Spleen (tissue), 11 donors: ENCODE results near the gene KCNS1. TPM values are rescaled to one million over a fixed set of nuclear protein-coding genes. Genes with fewer than 3 reads are reported as not detected.

Experiments used
- DNase-seq: peaks from one replicate; pipeline ENCODE4 v3.0.0-alpha.2; 2020
- H3K27ac ChIP-seq, 8 donors: fragments of 200-600 bp; sonication (generic) in 7 of 8; 1 replicate in 4 of 8; 2 replicates in 4 of 8; pipeline versions ENCODE4 v1.5.0 to v1.8.0; 2016 to 2021; ENCODE audit warnings: inconsistent platforms in 4 of 8, mild to moderate bottlenecking in 4 of 8, moderate library complexity in 1 of 8
- H3K27me3 ChIP-seq, 7 donors: fragments of 200-600 bp; sonication (generic) in 6 of 7; replicated peaks in 1 of 7; 1 replicate in 4 of 7; 2 replicates in 3 of 7; pipeline versions ENCODE4 v1.5.0 to v1.8.0; 2016 to 2021; ENCODE audit warnings: inconsistent platforms in 3 of 7, mild to moderate bottlenecking in 1 of 7
- H3K36me3 ChIP-seq, 6 donors: fragments of 200-600 bp; sonication (generic) in 5 of 6; 1 replicate in 4 of 6; 2 replicates in 2 of 6; pipeline versions ENCODE4 v1.5.0 to v1.8.0; 2016 to 2021; ENCODE audit warnings: inconsistent platforms in 2 of 6
- H3K4me1 ChIP-seq, 6 donors: fragments of 200-600 bp; sonication (generic) in 5 of 6; 1 replicate in 3 of 6; 2 replicates in 3 of 6; pipeline versions ENCODE4 v1.5.0 to v1.8.0; 2016 to 2021; ENCODE audit warnings: inconsistent platforms in 3 of 6
- H3K4me3 ChIP-seq, 8 donors: fragments of 200-600 bp; sonication (generic) in 7 of 8; 1 replicate in 4 of 8; 2 replicates in 4 of 8; pipeline versions ENCODE4 v1.5.0 to v1.8.0; 2016 to 2021; ENCODE audit warnings: inconsistent platforms in 4 of 8, mild to moderate bottlenecking in 4 of 8, moderate library complexity in 2 of 8
- H3K9me3 ChIP-seq, 8 donors: fragments of 200-600 bp; sonication (generic) in 7 of 8; 1 replicate in 4 of 8; 2 replicates in 4 of 8; pipeline versions ENCODE4 v1.5.0 to v1.8.0; 2016 to 2021; ENCODE audit warnings: inconsistent platforms in 4 of 8
- POLR2A ChIP-seq, 3 donors: fragments of 450-650 bp; IDR thresholded peaks; one replicate each; pipeline ENCODE4 v1.5.1; 2017; ENCODE audit warnings: antibody characterized with exemption in 3 of 3, mild to moderate bottlenecking in 1 of 3
- POLR2AphosphoS5 ChIP-seq, 3 donors: sonication (generic); formaldehyde crosslinking; IDR thresholded peaks; one replicate each; pipeline ENCODE4 v1.5.1; 2017; ENCODE audit warnings: antibody characterized with exemption in 3 of 3
- WGBS, 5 donors: extraction: QIAGEN DNeasy Blood & Tissue Kit in 3 of 5; methylation state at CpG; one replicate each; pipeline versions ENCODE4 v1.1.5 to v1.1.7; 2013 to 2018; 5-methylcytosine and 5-hydroxymethylcytosine counted together
- intact Hi-C: fragments of 100-400 bp; cut with DNase I; formaldehyde crosslinking; loops from one replicate; pipeline ENCODE4 v1.15.0; 2023; ENCODE audit warnings: low total_unique reads
- polyA plus RNA-seq, 3 donors: library from polyadenylated mRNA; stranded (reverse); fragments of 200-250 nt; gene quantifications; one replicate each; pipeline ENCODE4 v1.2.1, GENCODE V29; 2013
- total RNA-seq, 7 donors: library from RNA; depleted of rRNA in 3 of 7; stranded (reverse); fragments of >200 nt in 3 of 7; fragmentation: NEBNext Ultra II Directional in 4 of 7; extraction: Animal tissue kit (Norgen Biotek cat#: 25700) in 4 of 7; gene quantifications; one replicate each; pipeline versions ENCODE4 v1.1.0 to v1.2.1, GENCODE V29; 2016 to 2021
- TF ChIP-seq, protein P1 (sequence below), 11 experiments: fragments of 200-600 bp in 7 of 11; fragments of 450-650 bp in 4 of 11; sonication (generic) in 4 of 11; IDR thresholded peaks in 8 of 11; conservative IDR thresholded peaks in 3 of 11; 1 replicate in 7 of 11; 2 replicates in 4 of 11; pipeline versions ENCODE4 v1.4.0 to v1.8.0; 2016 to 2021; ENCODE audit warnings: antibody characterized with exemption in 11 of 11, inconsistent platforms in 4 of 11, mild to moderate bottlenecking in 1 of 11
- donor health status: healthy with polysubstance abuse.
- donor health status: DM: no; HTN: no; CAD: no; lungs with moderate emphysema.
- donor health status: DM: no; HTN: no; CAD: no.
- donor health status: Bipolar disorder and iron deficiency.
- donor health status: healthy.
- donor health status: DM: no; HTN: no; CAD: no.
- donor health status: DM: yes; HTN: yes; CAD: no.

The KCNS1 gene
- total and polyA plus RNA-seq, 10 donors: 0.05 to 0.06 TPM; not detected in 8

- Histone ChIP-seq H3K4me3 (no peak overlapping the region), H3K36me3 (peaks cover 0 to 74% (median 22%) of the 10 kb centered on the region in 6 donors), H3K9me3 (no peaks in the 10 kb centered on the region), H3K4me1 (peaks cover 37 to 96% (median 62%) of the 10 kb centered on the region in 6 donors), H3K27ac (peak overlapping the region in 7 of 8 donors; percentile 7 to 78 (median 36)), H3K27me3 (no peaks in the 10 kb centered on the region)
- 61 to 79% (median 71%) methylated on average over 7 of the region's 7 CpGs for WGBS, 5 donors
- DNase-seq: no peak
- TF ChIP-seq, protein P1, sequence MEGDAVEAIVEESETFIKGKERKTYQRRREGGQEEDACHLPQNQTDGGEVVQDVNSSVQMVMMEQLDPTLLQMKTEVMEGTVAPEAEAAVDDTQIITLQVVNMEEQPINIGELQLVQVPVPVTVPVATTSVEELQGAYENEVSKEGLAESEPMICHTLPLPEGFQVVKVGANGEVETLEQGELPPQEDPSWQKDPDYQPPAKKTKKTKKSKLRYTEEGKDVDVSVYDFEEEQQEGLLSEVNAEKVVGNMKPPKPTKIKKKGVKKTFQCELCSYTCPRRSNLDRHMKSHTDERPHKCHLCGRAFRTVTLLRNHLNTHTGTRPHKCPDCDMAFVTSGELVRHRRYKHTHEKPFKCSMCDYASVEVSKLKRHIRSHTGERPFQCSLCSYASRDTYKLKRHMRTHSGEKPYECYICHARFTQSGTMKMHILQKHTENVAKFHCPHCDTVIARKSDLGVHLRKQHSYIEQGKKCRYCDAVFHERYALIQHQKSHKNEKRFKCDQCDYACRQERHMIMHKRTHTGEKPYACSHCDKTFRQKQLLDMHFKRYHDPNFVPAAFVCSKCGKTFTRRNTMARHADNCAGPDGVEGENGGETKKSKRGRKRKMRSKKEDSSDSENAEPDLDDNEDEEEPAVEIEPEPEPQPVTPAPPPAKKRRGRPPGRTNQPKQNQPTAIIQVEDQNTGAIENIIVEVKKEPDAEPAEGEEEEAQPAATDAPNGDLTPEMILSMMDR (IDR thresholded peaks at IDR 0.05 in 8 of 11, conservative IDR thresholded peaks at IDR 0.05 in 3 of 11): no peak
- TF ChIP-seq POLR2A (IDR thresholded peaks at IDR 0.05): no peak
- TF ChIP-seq POLR2AphosphoS5 (IDR thresholded peaks at IDR 0.05): no peak
- intact Hi-C loops: no loop called here
Measured at GRCh38 chr20:45052698-45053429, 48.1 kb downstream of the KCNS1 start.

DNA sequence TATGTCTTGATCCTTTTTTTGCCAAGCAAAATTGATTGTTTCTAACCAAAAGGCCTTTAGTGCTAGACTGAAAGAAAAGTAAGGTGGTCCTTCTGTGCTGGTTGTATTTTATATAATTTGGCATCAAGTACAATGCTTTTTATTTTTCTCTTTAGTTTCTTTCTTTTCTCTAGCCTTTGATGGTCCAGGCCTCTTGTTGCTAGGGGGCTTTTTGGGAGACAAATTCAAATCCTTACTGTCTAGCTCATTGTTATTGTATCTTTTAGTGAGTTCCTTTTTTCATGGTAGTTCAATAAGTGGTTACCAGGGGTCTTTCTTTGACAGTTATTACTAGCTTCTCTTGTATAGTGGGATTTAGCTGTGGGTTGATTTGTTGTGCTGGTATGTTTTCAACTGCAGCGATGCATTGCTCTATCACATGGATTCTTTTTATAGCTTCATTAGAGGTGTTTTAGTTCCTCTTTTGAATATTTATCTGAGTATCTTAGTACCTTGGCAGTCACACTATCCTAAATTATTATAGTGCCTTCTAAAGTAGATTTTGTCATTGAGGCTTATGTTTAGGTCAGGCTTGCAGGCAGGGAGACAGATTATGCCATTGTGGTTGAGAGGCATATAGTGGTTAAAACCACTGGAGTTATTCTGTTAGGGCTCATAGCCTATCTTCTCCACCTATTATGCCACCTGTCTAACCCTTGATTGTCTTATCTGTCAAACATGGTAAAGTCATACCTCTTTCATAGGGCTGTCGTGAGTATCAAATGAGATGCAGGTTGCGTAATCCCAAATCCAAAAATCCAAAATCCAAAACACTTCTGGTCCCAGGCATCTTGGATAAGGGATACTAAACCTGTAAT, 49.5 kb downstream of the KCNS1 start:
- TF ChIP-seq POLR2AphosphoS5 (IDR thresholded peaks at IDR 0.05): no peak
- TF ChIP-seq, protein P1 (IDR thresholded peaks at IDR 0.05 in 8 of 11, conservative IDR thresholded peaks at IDR 0.05 in 3 of 11): no peak
- TF ChIP-seq POLR2A (IDR thresholded peaks at IDR 0.05): no peak
- Histone ChIP-seq H3K36me3 (peaks cover 0 to 71% (median 15%) of the 10 kb centered on the region in 6 donors), H3K27ac (peak overlapping the region in 6 of 8 donors; percentile 7 to 78 (median 34)), H3K4me1 (peaks cover 37 to 93% (median 63%) of the 10 kb centered on the region in 6 donors), H3K27me3 (no peaks in the 10 kb centered on the region), H3K9me3 (no peaks in the 10 kb centered on the region), H3K4me3 (no peak overlapping the region)
- intact Hi-C loops: no loop called here
- 66 to 72% (median 69%) methylated on average over 3 of the region's 3 CpGs for WGBS, 5 donors
- DNase-seq: no peak

DNA sequence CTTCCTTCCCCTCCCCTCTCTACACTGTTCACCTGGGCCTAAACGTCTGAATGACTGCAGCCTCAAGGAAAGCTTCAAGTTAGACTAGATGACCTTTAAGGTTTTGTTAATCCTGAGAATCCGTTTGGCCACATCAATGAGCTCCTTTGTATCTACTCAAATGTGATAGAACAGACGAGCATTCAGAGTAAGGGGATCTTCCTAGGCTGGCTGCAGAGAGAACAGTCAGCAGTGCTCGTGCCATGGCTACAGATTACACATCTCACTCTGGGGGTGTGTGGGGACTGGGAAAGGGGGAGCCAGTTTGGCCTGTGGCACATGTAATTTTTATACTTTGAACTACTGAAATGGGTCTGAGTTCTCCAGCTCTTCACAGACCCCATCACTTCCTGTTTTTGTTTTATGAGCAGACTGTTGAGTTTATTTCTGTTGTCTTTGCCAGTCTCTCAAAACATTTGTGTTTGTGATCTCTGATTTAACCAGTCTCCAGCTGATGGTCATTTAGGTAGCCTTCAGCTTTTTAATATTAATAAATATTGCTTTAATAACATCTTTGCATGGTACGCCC, 50.9 kb downstream of the KCNS1 start:
- intact Hi-C loops: no loop called here
- H3K27ac ChIP-seq: peak overlapping the region in 6 of 8 donors; percentile 23 to 78 (median 52)
- no peak for DNase-seq
- no peak overlapping the region for H3K4me3 ChIP-seq
- no peaks in the 10 kb centered on the region for H3K27me3 ChIP-seq
- peaks cover 37 to 92% (median 70%) of the 10 kb centered on the region in 6 donors for H3K4me1 ChIP-seq
- H3K36me3 ChIP-seq: peaks cover 0 to 71% (median 17%) of the 10 kb centered on the region in 6 donors
- 49 to 59% (median 54%) methylated on average over 5 of the region's 5 CpGs for WGBS, 5 donors
- no peaks in the 10 kb centered on the region for H3K9me3 ChIP-seq
- TF ChIP-seq, protein P1 (IDR thresholded peaks at IDR 0.05 in 8 of 11, conservative IDR thresholded peaks at IDR 0.05 in 3 of 11): no peak
- TF ChIP-seq POLR2A (IDR thresholded peaks at IDR 0.05): no peak
- TF ChIP-seq POLR2AphosphoS5 (IDR thresholded peaks at IDR 0.05): no peak
